GM19395 (cell line): Measurements from ENCODE around the gene CKB.

ENCODE experiments used
- ATAC-seq: cut with Tn5 transposase; IDR thresholded peaks from one replicate; pipeline ENCODE4 v1.9.1; 2021; ENCODE audit warnings: mild to moderate bottlenecking, moderate library complexity; ENCODE audit not compliant: unreplicated experiment

CKB gene

GRCh38 chr14:103550451-103551337, 28.1 kb upstream of the CKB start:
- no peak for ATAC-seq

DNA sequence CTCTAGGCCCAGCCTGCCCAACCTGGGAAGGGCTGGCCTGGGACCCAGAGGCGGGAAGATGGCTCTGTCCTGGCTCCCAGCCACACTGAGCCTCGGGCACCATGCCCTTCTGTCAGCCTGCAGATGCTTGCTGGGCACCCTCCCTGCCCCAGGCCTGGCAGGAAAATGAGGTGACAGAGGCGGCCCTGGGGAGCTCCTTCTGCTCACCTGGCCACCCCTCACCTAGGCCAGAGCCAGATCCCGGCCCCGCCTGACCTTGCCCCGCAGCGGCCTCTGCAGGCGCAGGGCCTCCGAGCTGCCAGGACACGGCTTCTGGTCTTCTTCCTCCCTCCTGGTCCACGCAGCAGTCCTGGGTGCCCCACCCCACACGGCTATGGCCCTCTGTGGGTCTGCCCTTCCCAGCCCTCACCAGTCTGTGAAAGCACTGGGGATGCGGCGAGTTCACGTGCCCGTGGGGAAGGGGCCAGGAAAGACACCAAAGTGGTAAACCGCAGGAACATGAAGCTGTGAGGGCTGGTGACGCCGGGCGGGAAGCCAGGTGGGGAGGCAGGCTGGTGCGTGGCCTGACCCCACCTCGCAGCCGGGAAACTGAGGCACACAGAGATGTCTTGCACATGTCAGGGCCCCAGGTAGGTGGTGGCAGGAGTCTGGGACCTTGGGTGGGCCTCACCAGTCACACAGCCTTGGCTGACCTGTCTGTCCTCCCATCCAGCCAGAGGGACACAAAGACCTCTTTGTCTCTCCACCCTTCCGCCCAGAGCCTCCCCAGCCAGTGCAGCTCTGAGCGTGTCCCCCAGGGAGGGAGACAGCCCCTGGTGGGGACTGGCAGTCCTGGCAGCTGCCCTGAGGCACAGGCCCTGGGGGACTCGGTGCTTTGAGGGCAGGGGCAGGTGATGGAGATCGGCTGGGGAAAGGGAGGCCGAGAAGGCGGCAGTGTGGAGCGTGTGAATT, 27.0 kb upstream of the CKB start:
- no peak for ATAC-seq

GRCh38 chr14:103548463-103549351, 26.1 kb upstream of the CKB start:
- ATAC-seq, result no peak

GRCh38 chr14:103547941-103548462, 25.4 kb upstream of the CKB start:
- no peak for ATAC-seq

GRCh38 chr14:103547455-103547940, 24.9 kb upstream of the CKB start:
- no peak for ATAC-seq

DNA sequence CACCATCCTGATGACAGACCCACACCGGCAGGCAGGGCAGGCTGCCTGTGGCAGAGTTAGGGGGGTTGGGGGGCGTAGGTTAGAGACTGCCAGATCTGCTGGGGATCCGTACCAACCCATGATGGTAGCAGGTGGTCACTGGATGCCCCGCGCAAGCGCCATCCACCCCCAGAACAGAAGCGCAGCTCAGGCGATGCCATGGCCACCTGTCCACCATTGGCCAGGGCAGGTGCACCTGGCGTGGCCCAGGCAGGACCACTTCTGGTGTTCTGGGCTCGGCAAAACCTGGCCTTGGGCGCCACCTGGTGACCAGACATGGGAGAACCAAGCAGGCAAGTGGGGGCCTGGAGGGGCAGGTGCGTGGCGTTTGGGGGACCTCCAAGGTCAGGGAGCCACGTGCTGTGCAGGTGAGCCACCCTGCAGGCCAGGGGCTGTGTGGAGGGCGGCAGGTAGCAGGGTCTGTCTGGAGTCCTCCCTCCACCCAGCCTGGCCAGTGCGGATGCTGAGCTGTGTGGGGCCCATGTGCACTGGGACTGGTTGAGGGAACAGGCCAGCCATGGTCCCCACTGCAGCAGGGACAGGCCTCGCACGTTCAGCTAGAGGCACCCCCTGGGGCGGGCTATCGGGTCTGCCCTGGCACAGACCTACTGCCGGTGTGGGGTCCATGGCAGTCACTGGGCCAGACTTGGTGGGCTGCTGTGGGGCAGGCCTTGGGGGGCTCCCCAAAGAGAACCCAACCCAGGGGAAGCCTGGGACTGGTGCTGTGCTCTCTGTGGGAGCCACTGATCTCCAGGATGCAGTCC, 24.2 kb upstream of the CKB start:
- no peak for ATAC-seq

GRCh38 chr14:103545915-103546651, 23.5 kb upstream of the CKB start:
- no peak for ATAC-seq

DNA sequence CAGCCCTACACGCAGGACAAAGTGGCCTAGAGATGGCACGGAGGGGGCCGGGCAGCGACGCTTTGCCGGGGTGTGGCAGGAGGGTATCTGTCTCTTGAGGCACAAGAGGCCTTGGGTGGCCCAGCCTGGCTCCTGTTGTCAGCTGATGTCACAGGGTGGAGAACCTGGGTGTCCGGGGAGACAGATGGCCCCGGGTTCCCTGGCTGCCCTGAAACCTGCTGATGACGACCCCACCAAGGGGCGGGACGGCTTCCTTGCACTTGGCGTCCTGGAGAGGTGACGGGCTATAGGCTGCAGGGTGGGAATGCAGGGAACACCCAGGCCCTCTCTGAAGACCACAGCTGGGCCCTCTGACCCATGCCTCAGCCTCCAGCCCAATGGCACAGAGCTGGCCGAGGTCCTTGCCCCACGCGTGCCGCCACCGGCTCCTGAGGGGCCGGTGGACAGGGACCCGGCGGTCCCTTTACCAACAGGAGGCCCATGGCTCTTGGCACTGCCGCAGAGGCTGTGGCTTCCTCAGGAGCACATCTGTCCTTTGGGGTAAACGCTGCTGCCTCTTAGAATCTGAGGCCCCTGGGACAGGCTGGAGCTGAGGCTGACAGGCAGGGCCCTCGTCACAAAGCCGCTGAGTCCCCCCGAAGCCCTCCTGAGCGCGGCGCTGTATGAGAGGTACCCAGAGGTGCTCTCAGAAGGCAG, 22.7 kb upstream of the CKB start:
- no peak for ATAC-seq

- no peak for ATAC-seq
Measured at GRCh38 chr14:103544388-103545218, 22.0 kb upstream of the CKB start.

GRCh38 chr14:103543721-103544387, 21.2 kb upstream of the CKB start:
- no peak for ATAC-seq

- ATAC-seq, result no peak
Measured at GRCh38 chr14:103543140-103543539, 20.5 kb upstream of the CKB start.

GRCh38 chr14:103542605-103543088, 20.0 kb upstream of the CKB start:
- ATAC-seq, result no peak

GRCh38 chr14:103541709-103542604, 19.3 kb upstream of the CKB start:
- ATAC-seq, result no peak

GRCh38 chr14:103540821-103541708, 18.4 kb upstream of the CKB start:
- ATAC-seq, result no peak
